H1 (cell line): Measurements from ENCODE around the gene LCT. TPM values are rescaled to one million over a fixed set of nuclear protein-coding genes. Genes with fewer than 3 reads are reported as not detected.

Source experiments
- CHD7 ChIP-seq: fragments of 300-600 bp; sonication (generic); IDR thresholded peaks from 2 replicates; pipeline ENCODE4 v1.7.1; 2012; ENCODE audit warnings: low read length, moderate library complexity, mild to moderate bottlenecking, inconsistent platforms; ENCODE audit not compliant: insufficient replicate concordance
- KDM5A ChIP-seq: fragments of 200-600 bp; IDR thresholded peaks from 2 replicates; pipeline ENCODE4 v1.7.1; 2012; ENCODE audit warnings: mild to moderate bottlenecking, low read length, inconsistent platforms, mixed read lengths
- PHF8 ChIP-seq: fragments of 200-600 bp; sonication (generic); conservative IDR thresholded peaks from 2 replicates; pipeline ENCODE4 v1.7.1; 2012; ENCODE audit warnings: low read depth, mild to moderate bottlenecking, inconsistent platforms, low read length, moderate library complexity
- RFX5 ChIP-seq: IDR thresholded peaks from 2 replicates; pipeline ENCODE4 v1.6.1; 2011; ENCODE audit warnings: low read depth, low read length, improper control_type of control experiment, borderline replicate concordance
- RNF2 ChIP-seq: fragments of 200-900, 300-1000 bp; sonication (generic); IDR thresholded peaks from 2 replicates; pipeline ENCODE4 v1.7.1; 2016; ENCODE audit warnings: borderline replicate concordance, low read depth, mild to moderate bottlenecking, antibody characterized with exemption, low read length; ENCODE audit not compliant: poor library complexity, severe bottlenecking; ENCODE audit errors: missing control alignments
- SP1 ChIP-seq: IDR thresholded peaks from 2 replicates; pipeline ENCODE4 v1.6.1; 2011; ENCODE audit warnings: low read depth, low read length
- polyA plus RNA-seq, 7 experiments: library from polyadenylated mRNA; depleted of rRNA in 3 of 7; stranded (reverse) in 5 of 7; unstranded in 2 of 7; fragments of >200 nt in 5 of 7; fragments of 200-250 nt in 2 of 7; gene quantifications; 1 replicate in 5 of 7; 2 replicates in 1 of 7; 4 replicates in 1 of 7; pipeline versions ENCODE4 v1.2.1 to v1.2.3, GENCODE V29; 2011 to 2013; ENCODE audit warnings: missing spikeins in 2 of 7, mixed read lengths in 2 of 7
- total RNA-seq: library from RNA; stranded (reverse); fragmentation: NEBNext Ultra II Directional; extraction: Animal tissue kit (Norgen Biotek cat#: 25700); gene quantifications from 2 replicates; pipeline ENCODE4 v1.2.1, GENCODE V29; 2021

LCT gene
- total and polyA plus RNA-seq, 2 of the 8 experiments (the other 6 are each of a cell fraction or from before 2014, with no cell fraction given): 0.06 TPM; not detected in 1

DNA sequence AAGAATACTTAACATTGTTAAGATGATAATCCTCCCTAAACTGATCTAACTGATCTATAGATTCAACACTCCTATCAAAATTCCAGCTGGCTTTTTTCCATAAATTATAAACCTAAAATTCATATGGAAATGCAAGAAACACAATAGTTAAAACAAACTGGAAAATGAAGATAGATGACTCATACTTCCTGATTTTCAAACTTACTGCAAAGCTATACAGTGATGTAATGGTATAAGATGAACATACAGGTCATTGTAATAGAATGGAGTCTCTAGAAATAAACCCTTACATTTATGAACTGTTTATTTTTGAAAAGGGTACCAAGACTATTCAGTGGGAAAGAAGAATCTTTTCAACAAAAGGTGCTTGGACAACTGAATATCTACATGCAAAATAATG, 63.1 kb downstream of the LCT start (continued):
- TF ChIP-seq CHD7 (no peak), KDM5A (no peak), SP1 (no peak), PHF8 (no peak), RFX5 (no peak), RNF2 (no peak)
